Middle frontal gyrus (tissue), 1 donor: ENCODE results near the gene MELTF.
"Not testable (repeated sequence)": the region's sequence is repeated elsewhere in the genome, so short reads cannot be mapped to it uniquely, and the experiment has no call there.

Source experiments
- DNase-seq: peaks from one replicate; pipeline ENCODE4 v3.0.0-alpha.2; 2015; ENCODE audit warnings: low spot score; ENCODE audit errors: extremely low spot score

The MELTF gene

DNA sequence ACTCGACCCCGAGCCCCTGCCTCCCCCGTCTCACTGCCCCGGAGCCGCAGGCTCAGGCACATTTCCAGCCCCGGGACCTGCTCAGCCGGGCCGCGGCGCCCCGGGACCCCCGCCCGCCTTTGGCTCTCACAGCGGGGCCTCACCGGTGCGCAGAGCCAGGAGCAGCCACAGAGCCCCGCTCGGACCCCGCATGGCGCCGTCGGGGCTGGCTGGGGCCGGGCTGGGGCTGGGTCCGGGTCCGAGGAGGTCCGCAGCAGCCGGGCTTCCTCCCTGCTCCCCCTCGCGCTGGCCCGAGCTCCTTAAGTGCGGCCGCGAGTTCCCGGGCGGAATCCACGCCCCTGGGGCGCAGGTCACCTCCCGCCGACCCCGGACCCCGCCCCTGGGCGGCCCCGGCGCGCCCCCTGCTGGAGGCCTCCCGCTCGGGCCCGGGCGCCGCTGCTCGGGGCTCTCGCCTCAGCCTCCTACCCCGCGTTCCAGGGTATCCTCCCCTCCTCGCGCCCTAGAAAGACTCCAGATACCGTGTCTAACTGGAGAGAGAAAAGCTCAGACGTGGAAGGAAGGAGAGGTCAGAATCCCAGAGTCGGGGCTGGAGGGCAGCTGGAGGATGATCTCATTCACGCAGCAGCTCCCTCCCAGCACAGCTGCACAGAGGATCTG lies at the start of gene MELTF:
MELTF (minus strand) TSS at position 307 of the 657 bp plus-strand sequence; CDS start at position 192, 115 bp downstream.
- DNase-seq: no peak

DNA sequence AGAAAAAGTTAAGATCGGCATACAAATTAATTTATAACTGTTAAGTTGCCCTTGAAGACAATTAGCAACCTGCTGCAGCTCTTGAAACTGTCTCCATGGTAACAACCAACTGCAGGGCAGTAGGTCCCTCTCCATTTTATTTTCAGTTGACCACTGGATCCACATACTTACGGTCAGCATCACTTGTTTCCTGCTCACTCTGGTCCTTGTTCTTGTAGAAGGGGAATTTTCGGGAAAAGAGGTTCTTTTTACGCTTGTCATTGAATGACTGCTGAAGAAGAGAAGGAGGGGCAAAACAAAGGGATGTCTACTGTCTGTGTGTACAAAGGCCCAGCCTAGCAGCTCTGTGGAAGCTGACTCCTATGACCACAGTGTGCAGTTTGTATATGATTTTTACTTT lies 46.8 kb upstream of the MELTF start:
- no peak for DNase-seq

DNA sequence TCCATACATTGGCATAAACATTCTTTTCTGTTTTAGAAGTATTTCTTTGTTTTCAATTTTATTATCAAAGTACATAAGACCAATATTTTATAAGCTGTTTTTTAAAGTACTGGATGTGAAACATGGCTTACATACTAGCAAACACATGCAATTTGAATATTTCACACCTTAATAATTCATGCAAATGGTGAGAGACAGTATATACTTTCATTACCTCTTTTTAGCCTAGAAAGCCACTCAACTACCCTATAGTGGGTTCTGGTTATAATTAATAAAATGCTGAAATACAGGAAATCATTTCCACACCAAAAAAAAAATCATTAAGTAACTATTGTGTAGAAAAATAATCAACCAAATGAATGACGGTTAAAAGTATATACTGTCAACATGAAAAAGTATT lies 38.5 kb upstream of the MELTF start:
- no peak for DNase-seq

DNA sequence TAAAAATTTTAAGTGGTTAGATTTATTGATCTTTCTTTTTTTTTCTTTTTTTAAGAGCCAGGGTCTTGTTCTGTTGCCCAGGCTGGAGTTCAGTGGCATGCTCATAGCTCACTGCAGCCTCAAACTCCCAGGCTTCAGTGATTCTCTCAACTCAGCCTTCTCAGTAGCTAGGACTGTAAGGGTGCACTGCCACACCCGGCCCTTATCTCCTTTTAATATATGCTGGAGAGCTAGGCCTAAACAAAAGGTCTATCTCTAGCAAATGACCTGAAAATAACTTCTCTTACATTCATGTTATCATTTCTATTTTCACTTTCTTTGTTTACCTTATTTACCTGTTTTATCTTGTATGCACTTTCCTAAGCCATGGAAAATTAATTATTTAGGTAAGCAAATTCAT lies 35.2 kb upstream of the MELTF start:
- DNase-seq: no peak

- DNase-seq: no peak
Observed at GRCh38 chr3:197062446-197062845, 32.8 kb upstream of the MELTF start.

GRCh38 chr3:197051637-197052036 lies 22.0 kb upstream of the MELTF start:
- not testable (repeated sequence) for DNase-seq

DNA sequence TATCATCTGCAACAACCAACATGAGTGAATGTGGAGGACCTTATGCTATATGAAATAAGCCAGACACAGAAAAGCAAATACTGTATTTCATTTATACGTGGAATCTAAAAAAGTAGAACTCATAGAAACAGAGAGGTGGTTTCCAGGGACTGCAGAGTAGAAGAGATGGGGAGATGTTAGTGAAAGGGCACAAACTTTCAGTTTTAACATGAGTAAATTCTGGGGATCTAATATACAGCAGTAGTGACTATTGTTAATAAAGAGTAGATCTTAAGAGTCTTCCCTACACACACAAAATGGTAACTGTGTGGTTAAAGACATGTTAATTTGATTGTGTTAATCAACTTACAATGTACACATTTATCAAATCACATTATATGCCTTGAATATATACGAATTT lies 20.9 kb upstream of the MELTF start:
- no peak for DNase-seq

DNA sequence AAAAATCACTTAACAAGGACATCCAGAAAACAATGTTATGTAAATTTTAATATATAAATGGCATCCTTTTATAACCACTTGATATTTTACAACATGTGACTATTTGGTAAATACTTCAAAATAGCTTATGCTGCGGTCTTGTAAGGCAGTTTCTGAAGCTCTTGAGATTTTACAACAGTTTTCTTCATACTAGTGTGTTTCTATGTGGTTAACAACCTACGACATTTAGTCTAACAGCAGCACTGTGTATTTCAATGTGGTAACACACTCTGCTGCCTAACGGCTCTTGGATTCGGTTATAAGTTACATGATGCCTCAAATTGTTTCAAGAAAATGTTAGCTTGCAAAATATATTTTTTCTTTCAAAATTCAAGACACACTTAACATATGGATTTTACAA lies 12.9 kb upstream of the MELTF start:
- DNase-seq: no peak

DNA sequence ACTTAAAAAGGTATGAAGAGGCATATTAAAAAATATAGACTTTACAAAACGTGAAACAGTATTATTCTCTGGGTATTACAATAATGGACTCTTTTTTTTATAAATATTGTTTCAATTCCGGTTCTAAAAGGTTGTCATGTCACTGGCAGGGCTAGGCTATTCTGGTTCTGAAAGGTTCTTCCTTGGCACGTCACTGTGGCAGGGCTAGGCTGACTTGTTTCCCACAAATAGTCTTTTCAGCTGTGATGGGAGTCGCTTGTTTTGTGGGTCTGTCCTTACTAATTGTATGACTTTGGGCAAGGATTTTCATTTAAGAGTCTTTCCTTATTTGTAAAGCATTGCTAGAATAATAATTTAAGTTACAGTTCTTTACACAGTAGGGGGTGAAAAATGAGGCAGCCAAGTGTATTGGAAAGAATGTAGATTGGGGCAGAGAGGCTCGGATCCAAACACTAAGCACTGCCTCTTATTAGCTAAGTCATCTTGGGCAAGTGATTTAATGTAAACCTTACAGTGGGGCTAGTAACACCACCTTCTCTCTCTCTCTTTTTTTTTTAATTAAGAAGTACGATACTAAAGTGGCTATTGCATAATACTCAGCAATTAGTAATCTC lies 12.4 kb upstream of the MELTF start:
- DNase-seq: no peak

DNA sequence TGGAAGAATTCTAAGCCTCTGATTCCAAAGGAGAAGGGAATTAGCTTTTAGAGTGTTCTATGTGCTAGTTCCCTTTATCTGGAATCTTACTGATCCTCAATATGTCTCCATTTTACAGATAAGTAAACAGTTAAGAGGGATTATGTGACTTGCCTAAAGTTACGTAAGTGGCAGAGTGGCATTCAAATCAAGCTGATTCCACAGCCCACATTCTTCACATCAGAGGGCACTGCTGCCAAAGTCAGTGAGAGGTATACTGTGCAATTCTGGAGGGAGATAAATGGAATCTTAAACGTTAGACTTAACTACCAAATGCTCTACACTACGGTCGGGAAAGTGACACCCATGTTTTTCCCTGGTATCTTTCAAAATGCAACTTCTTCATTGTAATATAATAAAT lies 11.0 kb upstream of the MELTF start:
- DNase-seq: no peak

DNA sequence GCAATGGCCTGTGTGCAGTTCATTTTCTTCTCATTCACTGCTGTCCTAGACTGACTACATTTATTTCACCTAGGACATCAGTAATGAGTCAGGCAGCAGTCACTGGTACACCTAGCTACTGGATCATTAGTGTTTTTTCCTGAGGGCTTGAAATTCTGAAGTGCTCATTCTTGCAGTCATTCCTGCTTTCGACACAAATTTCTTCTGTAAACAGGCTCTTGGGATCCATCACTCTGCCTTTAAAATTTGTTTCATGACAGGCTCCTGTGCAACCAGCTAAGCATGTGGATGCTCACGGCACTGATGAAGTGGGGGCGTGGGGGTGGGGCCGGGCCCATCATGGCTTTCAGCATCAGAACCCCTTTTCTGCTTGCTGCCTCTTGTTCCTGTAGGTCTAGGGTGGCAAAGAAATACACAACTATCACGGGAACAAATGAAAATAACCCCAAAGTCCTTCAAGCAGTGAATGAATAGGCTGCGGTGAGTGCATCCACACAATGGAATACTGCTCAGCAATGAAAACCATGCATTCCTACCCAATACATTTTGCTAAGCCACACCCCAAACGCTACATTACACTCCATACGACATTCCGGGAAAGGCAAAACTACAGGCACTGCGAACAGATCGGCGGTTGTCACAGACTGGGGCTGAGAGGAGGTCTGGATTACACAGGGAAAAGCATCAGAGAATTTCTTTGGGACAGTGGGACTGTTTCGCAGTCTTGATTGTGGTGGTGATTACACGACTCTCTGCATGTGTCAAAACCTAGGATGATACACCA lies 9.3 kb upstream of the MELTF start:
- no peak for DNase-seq

DNA sequence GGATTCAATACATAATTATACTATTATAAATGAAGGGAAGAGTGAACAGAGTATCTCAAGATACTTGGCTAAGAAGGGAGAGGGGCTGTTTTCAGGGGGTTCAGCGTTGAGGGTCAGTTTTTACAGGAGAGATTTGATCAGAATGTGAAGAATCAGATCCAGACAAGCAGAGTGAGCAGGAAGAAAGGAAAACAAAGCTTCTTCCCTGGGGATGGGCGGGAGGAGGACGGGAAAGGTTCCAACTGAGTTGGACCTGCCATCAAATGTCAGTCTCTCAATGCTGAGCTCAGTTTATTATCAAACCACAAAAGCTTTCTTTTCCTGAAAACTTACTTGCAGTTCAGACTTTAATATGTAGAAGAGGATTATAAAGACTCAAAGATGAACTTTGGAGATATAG lies 6.0 kb upstream of the MELTF start:
- DNase-seq: no peak

- not testable (repeated sequence) for DNase-seq
Observed at GRCh38 chr3:197034778-197035177, 5.2 kb upstream of the MELTF start.

GRCh38 chr3:197033764-197034163 lies 4.1 kb upstream of the MELTF start:
- DNase-seq: not testable (repeated sequence)

GRCh38 chr3:197031315-197032285 lies 2.0 kb upstream of the MELTF start:
- DNase-seq: no peak

- DNase-seq: no peak
Observed at GRCh38 chr3:197030379-197031314, 1.0 kb upstream of the MELTF start.

- DNase-seq: no peak
Observed at GRCh38 chr3:197028728-197029510, 698 bp downstream of the MELTF start.

DNA sequence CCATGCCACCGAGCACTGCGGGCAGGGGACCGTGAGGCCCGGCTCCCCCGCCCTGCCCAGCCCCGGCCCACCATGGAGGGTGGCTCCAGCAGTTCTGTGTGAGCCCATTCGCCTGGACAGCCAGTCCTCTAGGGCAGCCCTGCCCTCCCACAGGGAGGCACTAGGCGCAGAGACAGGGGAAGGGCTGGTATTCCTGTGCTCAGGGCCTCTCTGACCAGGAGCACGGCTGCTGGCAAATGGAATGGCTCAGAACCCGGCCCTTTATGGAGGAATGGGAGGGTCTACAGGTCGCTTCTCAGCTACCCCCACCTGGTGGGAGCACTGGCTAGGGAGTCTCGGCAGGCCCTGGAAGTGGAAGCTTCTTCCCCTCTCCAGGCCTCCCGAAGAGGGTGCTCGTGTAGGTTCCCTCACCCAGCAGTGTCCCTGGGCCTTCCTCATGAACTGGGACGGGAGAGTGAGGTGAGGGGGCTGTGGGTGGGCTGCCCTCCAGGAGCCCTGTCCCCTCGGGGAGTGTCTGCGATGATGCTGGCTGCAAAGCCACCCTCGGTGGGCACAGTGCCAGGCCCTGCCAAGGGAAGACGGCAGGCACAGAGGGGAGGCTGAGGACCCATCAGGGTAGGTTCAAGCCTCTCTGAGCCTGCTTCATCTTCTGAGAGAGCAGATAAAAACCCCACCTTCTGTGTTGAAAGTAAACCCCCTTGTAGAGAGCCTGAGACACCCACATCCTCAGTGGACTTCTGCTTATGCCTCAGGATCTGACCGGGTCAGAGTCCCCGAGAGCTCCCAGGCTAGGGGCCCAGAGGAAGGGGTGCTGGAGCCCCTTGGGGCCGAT lies 1.5 kb downstream of the MELTF start:
- no peak for DNase-seq
